Hepatocyte (in vitro differentiated cells): ENCODE results near the gene KIAA1671. TPM values are rescaled to one million over a fixed set of nuclear protein-coding genes. Genes with fewer than 3 reads are reported as not detected.

Experiments
- DNase-seq: peaks from one replicate; pipeline ENCODE4 v3.0.0-alpha.2; 2016; ENCODE audit warnings: low spot score
- H2AFZ ChIP-seq: fragments of 200-600 bp; sonication (generic); 2 replicates; pipeline ENCODE4 v1.6.0; 2016; ENCODE audit warnings: antibody characterized with exemption, mild to moderate bottlenecking
- H3K27ac ChIP-seq: fragments of 200-600 bp; sonication (generic); 2 replicates; pipeline ENCODE4 v1.5.1; 2016; ENCODE audit warnings: mild to moderate bottlenecking
- H3K27me3 ChIP-seq: fragments of 200-600 bp; sonication (generic); 2 replicates; pipeline ENCODE4 v1.6.1; 2016
- H3K36me3 ChIP-seq: fragments of 200-600 bp; sonication (generic); replicated peaks from 2 replicates; pipeline ENCODE4 v1.5.1; 2016; ENCODE audit warnings: low read depth; ENCODE audit not compliant: insufficient read depth
- H3K4me1 ChIP-seq: fragments of 200-600 bp; sonication (generic); 2 replicates; pipeline ENCODE4 v1.5.1; 2016; ENCODE audit warnings: mild to moderate bottlenecking, moderate library complexity; ENCODE audit not compliant: insufficient read depth
- H3K4me2 ChIP-seq: fragments of 200-600 bp; sonication (generic); 2 replicates; pipeline ENCODE4 v1.6.0; 2016
- H3K4me3 ChIP-seq: fragments of 200-600 bp; sonication (generic); 2 replicates; pipeline ENCODE4 v1.5.1; 2016; ENCODE audit warnings: mild to moderate bottlenecking
- H3K79me2 ChIP-seq: fragments of 200-600 bp; sonication (generic); 2 replicates; pipeline ENCODE4 v1.6.0; 2017; ENCODE audit warnings: mild to moderate bottlenecking
- H3K9me2 ChIP-seq: fragments of 200-600 bp; sonication (generic); replicated peaks from 2 replicates; pipeline ENCODE4 v1.6.0; 2017; ENCODE audit warnings: mild to moderate bottlenecking; ENCODE audit not compliant: insufficient read depth
- H3K9me3 ChIP-seq: fragments of 200-600 bp; sonication (generic); 2 replicates; pipeline ENCODE4 v1.5.1; 2016; ENCODE audit warnings: low read depth, mild to moderate bottlenecking
- H4K20me1 ChIP-seq: fragments of 200-600 bp; sonication (generic); 2 replicates; pipeline ENCODE4 v1.6.0; 2016; ENCODE audit warnings: mild to moderate bottlenecking; ENCODE audit not compliant: insufficient read depth, poor library complexity, severe bottlenecking
- CTCF ChIP-seq: fragments of 200-600 bp; sonication (generic); IDR thresholded peaks from 2 replicates; pipeline ENCODE4 v1.5.1; 2016; ENCODE audit warnings: antibody characterized with exemption, mild to moderate bottlenecking; ENCODE audit not compliant: poor library complexity
- EZH2 ChIP-seq: fragments of 200-600 bp; sonication (generic); IDR thresholded peaks from 2 replicates; pipeline ENCODE4 v1.6.1; 2016; ENCODE audit warnings: antibody characterized with exemption, mild to moderate bottlenecking, borderline replicate concordance
- EZH2phosphoT487 ChIP-seq: fragments of 200-600 bp; sonication (generic); IDR thresholded peaks from one replicate; pipeline ENCODE4 v1.6.1; 2018; ENCODE audit warnings: antibody characterized with exemption, mild to moderate bottlenecking, low read depth, moderate library complexity; ENCODE audit not compliant: unreplicated experiment, severe bottlenecking
- WGBS: methylation state at CpG from one replicate; pipeline ENCODE4 v1.1.6; 2016; ENCODE audit warnings: low lambda C conversion rate; ENCODE audit errors: missing lambda C conversion rate; 5-methylcytosine and 5-hydroxymethylcytosine counted together
- polyA plus RNA-seq: library from polyadenylated mRNA; unstranded; fragments of >200 nt; fragmentation: Nextera tagmentation; extraction: Ambion mirVana; gene quantifications from 2 replicates; pipeline ENCODE4 v1.2.1, GENCODE V29; 2016
- total RNA-seq: library from RNA; depleted of rRNA; stranded (reverse); fragments of >200 nt; gene quantifications from 2 replicates; pipeline ENCODE4 v1.2.3, GENCODE V29; 2014

The KIAA1671 gene
- total and polyA plus RNA-seq, 2 experiments from 2014 or later, result 8.1 to 26.5 TPM

GRCh38 chr22:25182131-25183110, 229.9 kb downstream of the KIAA1671 start:
- Histone ChIP-seq H4K20me1 (no peaks in the 10 kb centered on the region), H3K27me3 (no peaks in the 10 kb centered on the region), H3K4me3 (no peak overlapping the region), H2AFZ (no peak overlapping the region), H3K9me2 (no peaks in the 10 kb centered on the region), H3K79me2 (no peaks in the 10 kb centered on the region), H3K27ac (no peak overlapping the region), H3K36me3 (no peaks in the 10 kb centered on the region), H3K4me1 (no peaks in the 10 kb centered on the region), H3K4me2 (no peak overlapping the region), H3K9me3 (no peaks in the 10 kb centered on the region)
- no peak for DNase-seq
- 87% methylated on average over 10 of the region's 10 CpGs for WGBS
- TF ChIP-seq EZH2phosphoT487, result no peak
- no peak for TF ChIP-seq CTCF
- TF ChIP-seq EZH2, result no peak

- no peaks in the 10 kb centered on the region for H3K36me3 ChIP-seq
- H3K9me2 ChIP-seq, result no peaks in the 10 kb centered on the region
- DNase-seq, result no peak
- no peaks in the 10 kb centered on the region for H3K9me3 ChIP-seq
- TF ChIP-seq EZH2phosphoT487 (no peak), EZH2 (no peak), CTCF (no peak)
- no peaks in the 10 kb centered on the region for H3K79me2 ChIP-seq
- no peaks in the 10 kb centered on the region for H4K20me1 ChIP-seq
- no peaks in the 10 kb centered on the region for H3K27me3 ChIP-seq
- H3K4me1 ChIP-seq, result no peaks in the 10 kb centered on the region
- no peak overlapping the region for H3K4me2 ChIP-seq
- no peak overlapping the region for H2AFZ ChIP-seq
- no peak overlapping the region for H3K4me3 ChIP-seq
- H3K27ac ChIP-seq, result no peak overlapping the region
- WGBS, result 85% methylated on average over 12 of the region's 12 CpGs
Observed at GRCh38 chr22:25183949-25184619, 231.6 kb downstream of the KIAA1671 start.

GRCh38 chr22:25186140-25186539, 233.6 kb downstream of the KIAA1671 start:
- DNase-seq, result no peak
- Histone ChIP-seq H4K20me1 (no peaks in the 10 kb centered on the region), H3K27me3 (no peaks in the 10 kb centered on the region), H3K36me3 (no peaks in the 10 kb centered on the region), H3K79me2 (no peaks in the 10 kb centered on the region), H3K4me1 (no peaks in the 10 kb centered on the region), H3K4me3 (no peak overlapping the region), H3K4me2 (no peak overlapping the region), H3K27ac (no peak overlapping the region), H3K9me2 (no peaks in the 10 kb centered on the region), H3K9me3 (no peaks in the 10 kb centered on the region), H2AFZ (no peak overlapping the region)
- 88% methylated on average over 3 of the region's 3 CpGs for WGBS
- TF ChIP-seq CTCF (no peak), EZH2phosphoT487 (no peak), EZH2 (no peak)
